Measurements from ENCODE around the gene KAT6B. TPM values are rescaled to one million over a fixed set of nuclear protein-coding genes. Genes with fewer than 3 reads are reported as not detected.
"Not testable (repeated sequence)": the region's sequence is repeated elsewhere in the genome, so short reads cannot be mapped to it uniquely, and the experiment has no call there.

The KAT6B gene
- polyA plus RNA-seq, 1 donor, result 18.1 TPM

GRCh38 chr10:75042292-75042974 lies 216.0 kb downstream of the KAT6B start:
- no peak for DNase-seq

GRCh38 chr10:75043256-75044131 lies 217.1 kb downstream of the KAT6B start:
- DNase-seq, result no peak

DNA sequence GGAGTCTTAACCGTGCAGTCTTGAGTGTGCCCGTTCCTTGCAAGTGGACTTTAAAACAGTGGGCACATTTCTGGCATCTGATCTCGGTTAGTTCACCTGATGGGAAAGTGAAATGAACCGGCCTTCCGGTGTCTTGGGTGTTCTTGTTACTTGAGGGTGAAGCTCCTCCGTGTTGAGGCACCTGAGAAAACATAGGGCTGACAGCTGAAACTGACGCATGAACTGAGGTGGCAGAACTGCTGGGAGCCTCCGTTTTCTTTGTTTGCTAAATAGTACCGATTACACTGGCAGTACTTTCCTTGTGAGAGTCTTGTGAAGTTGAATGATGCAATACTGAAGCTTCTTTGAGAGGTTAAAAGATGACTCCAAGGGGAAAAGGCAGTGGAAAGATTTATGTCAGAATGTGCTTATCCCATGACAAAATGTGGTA lies 222.3 kb downstream of the KAT6B start:
- DNase-seq, result no peak

GRCh38 chr10:75049316-75050148 lies 223.1 kb downstream of the KAT6B start:
- DNase-seq, result no peak

DNA sequence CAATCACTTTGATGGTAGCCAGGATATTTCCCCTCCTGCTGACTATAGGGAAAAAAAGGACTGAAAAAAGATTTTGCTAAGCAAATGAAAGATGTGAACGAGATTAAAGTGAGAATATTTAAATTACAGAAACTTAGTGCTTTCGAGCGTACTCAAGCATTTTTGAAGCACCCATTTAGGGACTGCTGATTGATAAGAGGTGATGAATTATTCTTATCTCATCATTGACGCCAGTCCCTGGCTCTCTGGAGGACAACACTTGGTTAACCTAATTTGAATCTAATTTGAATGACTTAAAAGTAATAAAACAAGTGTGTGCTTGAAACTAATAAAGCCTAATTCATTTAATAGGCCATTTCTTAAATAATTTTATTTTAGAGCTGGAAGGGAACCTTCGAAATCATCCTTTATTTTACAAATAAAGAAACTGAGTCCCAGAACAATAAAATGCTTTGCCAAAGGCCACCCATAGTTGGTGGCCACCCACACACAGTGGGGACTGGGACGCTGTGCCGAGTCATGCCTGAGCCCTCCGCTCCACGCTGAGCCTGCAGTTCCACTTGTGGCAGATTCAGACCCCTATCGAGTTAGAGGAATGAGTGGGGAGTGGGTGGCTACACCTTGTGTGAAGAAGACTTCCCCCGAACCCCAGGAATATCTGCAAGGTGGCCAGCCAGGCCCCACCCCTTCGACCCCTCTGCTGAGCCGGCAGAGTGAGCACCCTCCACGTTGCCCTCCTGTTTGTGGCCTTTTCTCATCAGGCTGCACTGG lies 223.9 kb downstream of the KAT6B start:
- no peak for DNase-seq

DNA sequence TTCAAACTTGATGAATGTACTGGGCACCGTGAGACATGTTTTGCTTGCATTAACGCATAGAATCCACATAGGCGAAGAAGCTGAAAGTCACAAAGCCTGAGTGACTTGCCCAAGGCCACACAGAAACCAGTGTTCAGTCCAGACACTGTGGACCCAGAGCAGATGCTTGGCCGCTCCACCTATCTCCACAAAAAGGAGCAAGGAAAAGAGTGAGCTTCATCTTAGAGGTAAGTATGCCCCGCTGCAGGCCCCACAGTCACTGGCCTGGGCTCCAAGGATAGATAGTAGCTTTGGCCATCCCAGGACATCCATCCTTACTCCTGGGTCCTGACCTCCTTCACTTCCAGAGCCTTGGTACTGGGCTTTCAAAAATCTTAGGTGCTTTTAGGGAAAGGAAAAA lies 224.9 kb downstream of the KAT6B start:
- no peak for DNase-seq

DNA sequence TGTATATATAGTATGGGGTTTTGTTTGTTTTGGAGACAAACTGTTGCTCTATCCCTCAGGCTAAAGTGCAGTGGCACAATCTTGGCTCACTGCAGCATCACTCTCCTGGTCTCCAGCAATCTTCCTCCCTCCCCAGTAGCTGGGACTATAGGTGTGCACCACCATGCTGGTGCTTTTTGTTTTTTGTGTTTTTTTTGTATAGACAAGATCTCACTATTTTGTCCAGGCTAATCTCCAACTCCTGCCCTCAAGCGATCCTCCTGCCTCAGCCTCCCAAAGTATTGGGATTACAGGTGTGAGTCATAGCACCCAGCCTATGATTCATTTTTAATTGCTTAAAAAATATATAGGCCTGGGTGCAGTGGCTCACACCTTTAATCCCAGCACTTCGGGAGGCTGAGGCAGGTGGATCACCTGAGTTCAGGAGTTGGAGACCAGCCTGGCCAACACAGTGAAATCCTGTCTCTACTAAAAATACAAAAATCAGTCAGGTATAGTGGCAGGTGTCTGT lies 229.6 kb downstream of the KAT6B start:
- DNase-seq, result not testable (repeated sequence)

- DNase-seq, result no peak
Measured at GRCh38 chr10:75057680-75058079, 231.3 kb downstream of the KAT6B start.

DNA sequence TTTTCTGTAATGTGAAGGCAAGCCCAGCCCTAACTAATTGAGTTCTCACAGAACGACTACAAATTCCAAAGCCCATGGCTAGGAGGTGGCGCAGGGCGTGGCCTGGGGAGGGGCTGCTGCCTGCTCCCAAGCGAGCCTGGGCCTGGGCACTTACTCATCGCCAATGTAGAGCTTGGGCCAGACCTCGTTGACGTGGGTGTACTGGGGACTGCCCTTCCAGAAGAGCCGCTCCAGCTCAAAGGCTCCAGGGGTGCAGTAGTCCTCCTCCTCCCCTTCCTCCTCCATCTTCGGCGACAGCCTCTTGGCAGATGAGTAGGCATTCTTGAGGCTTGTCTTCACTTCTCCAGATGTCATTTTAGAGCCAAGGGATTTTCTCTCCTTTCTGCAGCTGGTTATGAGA lies 231.8 kb downstream of the KAT6B start:
- no peak for DNase-seq

- DNase-seq, result no peak
Measured at GRCh38 chr10:75061709-75062505, 235.5 kb downstream of the KAT6B start.

DNA sequence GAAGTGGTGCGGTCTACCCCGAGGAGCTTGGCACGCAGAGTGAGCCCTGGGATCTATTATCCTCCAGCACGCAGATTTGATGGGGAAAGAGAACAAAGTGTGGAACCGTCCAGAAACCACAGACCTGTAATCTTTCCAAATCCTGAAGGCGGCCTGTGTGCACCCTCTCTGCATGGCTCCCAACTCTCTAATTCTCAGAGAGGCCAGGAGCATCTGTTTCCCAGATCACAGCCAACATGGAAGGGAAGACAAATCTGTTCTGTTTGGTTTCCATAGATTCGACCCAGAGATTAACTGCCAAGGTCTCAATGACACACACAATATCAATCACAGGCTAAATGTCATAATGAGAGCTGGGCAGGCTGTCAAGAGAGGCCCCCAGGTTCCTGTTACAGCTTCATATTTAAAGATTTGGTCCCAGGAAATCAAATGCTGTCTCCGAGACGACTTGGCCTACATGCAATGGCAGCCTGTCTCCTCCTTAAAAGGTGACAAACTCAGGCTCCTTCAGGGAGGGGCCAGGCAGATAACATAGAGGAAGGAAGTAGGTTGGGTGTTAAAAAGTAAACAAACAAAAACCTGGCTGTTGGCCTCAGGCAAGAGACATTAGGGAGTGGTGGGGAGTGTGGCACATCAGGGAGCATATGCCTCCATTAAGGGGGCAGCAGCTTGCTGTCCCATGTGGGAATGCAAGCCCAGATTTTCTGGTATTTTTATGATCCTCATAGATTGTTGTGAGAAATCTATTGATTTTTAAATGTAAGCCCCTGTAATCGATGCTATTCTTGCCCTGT lies 236.3 kb downstream of the KAT6B start:
- DNase-seq, result peak; percentile 66

- DNase-seq, result no peak
Measured at GRCh38 chr10:75063461-75064230, 237.2 kb downstream of the KAT6B start.

GRCh38 chr10:75065076-75065475 lies 238.7 kb downstream of the KAT6B start:
- no peak for DNase-seq

- DNase-seq, result no peak
Measured at GRCh38 chr10:75066271-75066670, 239.9 kb downstream of the KAT6B start.

- DNase-seq, result no peak
Measured at GRCh38 chr10:75067272-75067671, 240.9 kb downstream of the KAT6B start.

DNA sequence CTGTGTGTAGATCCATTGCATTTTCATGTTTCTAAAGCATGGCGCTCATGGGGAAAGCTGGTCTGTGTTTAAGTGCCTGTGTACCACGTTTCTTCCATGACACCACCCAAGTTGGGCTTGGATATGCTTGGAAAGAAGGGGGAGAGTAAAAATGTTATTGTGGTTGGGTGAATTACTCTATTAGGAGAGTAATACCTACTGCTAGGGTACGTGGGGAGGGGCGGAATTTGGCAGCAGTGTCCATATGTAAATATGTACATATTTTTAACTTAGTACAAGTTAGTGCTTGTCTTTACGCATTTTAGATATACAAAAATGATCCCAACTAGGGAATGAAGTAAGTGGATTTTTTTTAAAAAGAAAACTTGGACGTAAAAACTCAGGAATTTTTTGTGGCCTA lies 242.1 kb downstream of the KAT6B start:
- no peak for DNase-seq

DNA sequence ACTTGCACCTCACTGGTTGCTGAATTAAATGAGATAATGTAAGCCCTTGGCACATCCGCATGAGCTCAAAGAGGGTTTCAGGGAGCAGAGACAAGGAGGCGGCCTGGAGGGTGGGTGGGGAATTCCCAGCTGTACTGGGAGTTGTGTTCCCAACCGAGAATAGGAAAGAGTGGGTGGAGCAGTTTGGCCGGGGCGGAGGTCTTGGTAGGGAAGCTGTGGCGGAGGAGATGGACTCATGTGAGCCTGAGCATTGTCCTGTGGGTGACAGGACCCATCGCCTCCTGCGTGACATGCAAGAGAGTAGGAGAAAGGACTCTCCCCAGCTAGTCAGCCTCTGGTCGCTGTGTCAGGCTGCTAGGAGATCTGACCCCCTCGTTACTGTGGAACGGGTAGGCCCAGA lies 244.1 kb downstream of the KAT6B start:
- DNase-seq, result no peak

DNA sequence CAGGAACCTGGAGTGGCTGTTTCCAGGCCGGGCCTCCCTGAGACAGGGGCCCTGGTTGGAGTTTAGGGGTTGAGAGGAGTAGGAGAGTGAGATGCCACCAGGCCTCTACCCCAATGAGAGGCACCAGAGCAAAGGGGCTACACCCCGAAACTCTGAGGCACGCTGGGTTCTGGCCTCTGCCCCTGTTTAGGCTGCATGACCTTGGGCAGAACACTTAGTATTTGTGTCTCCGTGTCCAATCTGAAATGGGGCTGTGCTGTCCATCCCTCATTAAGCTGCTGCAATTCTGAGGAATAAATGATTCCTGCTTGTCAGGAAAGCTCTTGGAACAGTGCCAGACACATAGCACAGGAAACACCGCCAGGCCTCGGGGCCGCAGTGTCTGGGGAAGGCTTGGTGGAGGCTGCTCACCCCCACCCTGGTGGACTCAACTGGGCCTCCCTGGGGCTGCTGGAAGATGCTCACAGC lies 244.6 kb downstream of the KAT6B start:
- no peak for DNase-seq

DNA sequence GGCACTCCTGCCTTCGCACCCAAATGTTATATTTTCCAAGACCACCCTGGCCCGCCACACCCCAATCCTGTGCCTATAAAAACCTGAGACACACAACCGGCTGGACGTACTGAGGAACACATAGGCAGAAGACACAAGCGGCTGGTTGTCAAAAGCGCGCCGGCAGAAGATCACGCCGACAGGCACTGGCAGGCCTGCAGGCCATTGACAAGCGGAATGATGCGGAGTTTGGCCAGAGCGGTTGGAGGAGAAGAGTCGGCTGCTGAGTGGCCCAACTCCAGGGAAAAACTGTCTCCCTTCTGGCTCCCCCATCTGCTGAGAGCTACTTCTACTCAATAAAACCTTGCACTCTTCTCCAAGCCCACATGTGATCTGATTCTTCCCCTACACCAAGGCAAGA lies 245.4 kb downstream of the KAT6B start:
- no peak for DNase-seq

All from hindlimb muscle (tissue), 1 donor.